GM12874 (cell line): ENCODE measurements around the gene TGFA.

Experiments used
- CTCF ChIP-seq: IDR thresholded peaks from 2 replicates; pipeline ENCODE4 v1.5.1; 2011; ENCODE audit warnings: low read depth, mild to moderate bottlenecking, control low read depth, low read length, moderate library complexity; ENCODE audit not compliant: insufficient read depth

Gene TGFA

GRCh38 chr2:70477441-70477844, 76.2 kb downstream of the TGFA start:
- no peak for TF ChIP-seq CTCF

GRCh38 chr2:70475266-70475665, 78.4 kb downstream of the TGFA start:
- TF ChIP-seq CTCF = no peak

DNA sequence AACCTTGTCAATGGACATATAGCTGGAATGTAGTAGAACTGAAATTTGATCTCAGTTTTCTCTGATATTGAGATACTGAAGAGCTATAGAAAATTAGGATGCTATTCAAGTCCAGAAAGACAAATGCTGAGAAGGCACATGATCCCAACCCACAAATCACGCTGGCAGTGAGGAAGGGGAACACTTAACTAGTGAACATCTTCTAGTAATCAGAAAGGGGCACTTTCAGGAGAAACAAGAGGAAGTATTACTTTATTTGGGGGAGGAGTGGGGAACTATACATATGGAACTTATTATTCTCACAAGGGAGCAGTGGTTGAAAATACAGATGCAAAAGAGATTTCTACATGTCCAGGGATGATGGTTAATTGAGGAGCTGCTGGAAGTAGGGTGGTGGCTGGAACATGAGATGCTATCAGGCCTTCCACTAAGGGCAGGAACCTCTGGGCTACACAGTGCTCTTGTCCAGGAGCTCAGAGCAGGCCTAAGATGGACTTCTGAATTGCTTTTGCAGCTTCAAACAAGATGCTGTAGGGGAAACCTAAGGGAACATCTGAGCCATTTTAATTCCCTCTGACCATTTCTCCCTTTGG, 79.3 kb downstream of the TGFA start:
- TF ChIP-seq CTCF = no peak

GRCh38 chr2:70473101-70473722, 80.4 kb downstream of the TGFA start:
- no peak for TF ChIP-seq CTCF

DNA sequence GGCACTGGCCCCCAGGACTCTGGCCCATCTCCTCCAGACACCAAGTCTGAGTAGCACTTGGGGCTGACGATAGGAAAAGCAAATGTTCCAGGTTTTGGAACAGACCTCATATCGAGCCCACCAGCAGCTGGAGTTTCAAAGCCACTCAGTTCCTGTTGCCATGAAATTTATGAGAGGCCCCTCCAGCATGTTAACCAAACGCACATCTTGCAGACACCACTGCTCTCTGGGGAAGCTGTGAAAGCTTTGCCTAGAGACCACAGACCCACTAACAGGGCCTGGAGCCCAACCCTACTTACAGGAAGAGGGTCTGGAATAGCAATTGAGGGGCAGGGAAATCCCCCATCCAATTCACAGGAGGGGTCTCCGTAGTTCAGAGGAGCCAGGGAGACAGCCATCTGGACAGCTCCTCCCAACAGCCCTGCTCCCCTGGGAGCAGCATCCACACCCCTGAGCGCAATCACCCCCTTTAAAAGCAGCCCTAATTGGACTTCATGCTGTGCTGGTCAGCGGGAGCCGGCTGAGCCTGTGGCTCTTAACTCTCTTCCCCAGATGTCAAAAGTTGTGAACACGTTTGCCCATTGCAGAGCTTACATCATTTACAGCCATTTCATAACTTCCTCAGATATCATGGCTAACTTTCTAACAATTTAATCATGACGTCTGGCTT, 81.3 kb downstream of the TGFA start:
- TF ChIP-seq CTCF = no peak

GRCh38 chr2:70471129-70471528, 82.5 kb downstream of the TGFA start:
- no peak for TF ChIP-seq CTCF

DNA sequence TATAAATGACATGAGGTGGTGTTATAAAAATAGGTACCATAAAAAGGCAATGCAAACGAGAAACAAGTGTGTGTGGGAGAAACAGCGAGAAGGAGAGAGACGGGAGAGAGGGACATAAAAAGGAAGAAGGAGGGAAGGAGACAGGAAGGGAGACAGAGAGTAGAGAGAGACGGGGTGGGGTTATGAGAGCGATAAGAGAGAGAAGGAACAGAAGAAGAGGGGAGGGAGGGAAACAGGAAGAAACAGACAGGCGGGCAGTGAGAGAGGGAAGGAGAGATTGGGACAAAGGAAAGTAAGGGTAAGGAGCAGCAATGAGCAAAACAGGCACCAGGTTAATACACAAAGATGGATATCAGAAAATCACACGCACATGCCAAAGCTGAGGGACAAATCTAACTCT, 83.7 kb downstream of the TGFA start:
- TF ChIP-seq CTCF = no peak
